CD4-positive, alpha-beta T cell treated with Interleukin-17A for 4 hours (primary cell): ENCODE results near the gene SORL1.

Experiments
- DNase-seq: peaks from one replicate; pipeline ENCODE4 v3.0.0-alpha.2; 2020; ENCODE audit warnings: mixed read lengths

The SORL1 gene

DNA sequence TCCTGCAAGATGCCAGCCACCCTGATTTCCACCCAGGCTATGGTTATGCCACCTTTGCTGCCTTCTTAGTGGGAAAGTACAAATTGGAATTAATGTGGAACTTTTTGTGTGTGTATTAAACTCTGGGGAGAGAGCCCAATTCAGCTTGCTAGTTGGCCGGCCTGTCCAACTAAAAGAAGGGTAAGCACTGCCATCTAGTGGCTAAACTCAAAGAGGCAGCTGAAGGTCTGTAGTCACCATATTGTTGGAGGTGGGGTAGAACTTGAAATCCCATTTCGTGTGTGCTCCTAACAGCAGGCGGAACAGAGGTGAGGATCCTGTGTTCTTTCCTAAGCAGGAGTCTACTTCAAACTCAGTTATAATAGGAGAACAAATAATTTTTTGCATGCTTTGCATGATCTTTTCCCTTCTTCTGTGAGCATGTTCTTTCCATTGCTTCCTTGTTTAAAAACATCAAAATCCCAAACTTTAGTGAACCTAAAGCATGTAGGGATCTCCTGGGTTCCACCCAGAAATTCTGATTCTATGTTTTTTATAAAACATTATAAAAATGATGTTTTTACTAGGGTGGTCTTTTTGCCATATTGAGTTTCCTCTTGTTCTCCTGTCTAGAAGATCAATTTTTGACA, 139.4 kb downstream of the SORL1 start:
- peak; percentile 76 for DNase-seq

DNA sequence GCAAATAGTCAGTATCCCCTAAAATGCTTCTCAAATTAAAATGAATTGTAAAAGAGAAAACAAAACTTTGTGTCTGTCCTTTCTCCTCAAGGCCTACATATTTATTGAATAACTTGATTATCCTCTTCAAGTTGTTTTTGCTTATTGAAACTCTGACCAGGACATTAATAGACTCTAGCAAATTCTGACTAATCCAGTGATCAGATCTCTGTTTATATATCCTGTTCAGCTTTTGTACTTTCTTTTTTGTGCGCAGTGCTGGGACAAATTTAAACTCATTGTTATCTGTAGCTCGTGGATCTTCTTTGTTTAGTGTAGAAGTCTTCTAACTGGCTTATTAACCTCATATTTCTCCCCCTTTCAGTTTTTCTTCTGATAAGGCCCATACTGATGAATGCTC, 140.6 kb downstream of the SORL1 start:
- no peak for DNase-seq

- DNase-seq: no peak
Observed at GRCh38 chr11:121595717-121596161, 143.6 kb downstream of the SORL1 start.

DNA sequence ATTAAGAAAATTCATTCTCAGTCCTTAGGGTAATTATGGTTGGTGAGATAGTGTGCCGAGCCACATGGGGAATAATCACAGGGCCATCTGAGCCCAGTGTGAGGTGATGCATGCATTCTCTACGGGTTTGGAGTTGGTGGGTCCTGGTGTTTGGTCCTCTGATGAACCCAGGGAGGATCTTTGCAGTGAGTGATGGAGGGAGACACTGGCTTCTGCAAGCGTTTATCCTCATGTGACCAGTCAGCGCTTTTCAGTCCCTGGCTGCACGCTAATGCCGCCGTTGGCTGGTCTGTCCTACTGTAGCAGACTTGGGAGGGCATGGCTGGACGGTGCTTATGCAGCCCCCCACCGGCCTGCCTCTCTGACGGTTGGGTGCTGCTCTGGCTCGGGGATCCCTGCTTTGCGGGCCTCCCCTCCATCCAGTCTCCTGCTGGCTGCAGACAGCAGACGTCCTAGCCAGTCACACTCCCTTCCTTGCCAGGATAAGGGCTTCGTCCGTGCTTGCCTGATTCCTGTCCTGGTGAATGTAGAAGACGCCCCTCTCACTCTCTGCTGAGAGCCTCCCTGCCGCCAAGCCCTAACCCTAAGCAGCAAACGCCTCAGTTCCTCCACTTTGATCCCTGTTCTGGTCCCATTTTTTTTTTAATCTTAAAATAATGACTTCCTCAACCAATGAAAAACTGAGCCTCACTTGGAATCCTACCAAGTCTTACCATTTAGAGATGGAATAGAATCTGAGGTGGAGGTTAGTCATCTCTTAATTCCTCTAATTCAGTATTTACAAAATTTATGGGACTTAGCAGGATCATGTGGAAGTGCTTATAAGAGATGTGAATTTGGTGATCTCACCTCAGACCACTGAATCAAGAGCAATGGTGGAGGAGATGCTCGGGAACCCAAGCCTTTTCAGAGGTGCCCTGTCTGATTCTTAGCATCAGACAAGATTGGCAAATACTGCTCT, 144.4 kb downstream of the SORL1 start:
- DNase-seq: no peak

DNA sequence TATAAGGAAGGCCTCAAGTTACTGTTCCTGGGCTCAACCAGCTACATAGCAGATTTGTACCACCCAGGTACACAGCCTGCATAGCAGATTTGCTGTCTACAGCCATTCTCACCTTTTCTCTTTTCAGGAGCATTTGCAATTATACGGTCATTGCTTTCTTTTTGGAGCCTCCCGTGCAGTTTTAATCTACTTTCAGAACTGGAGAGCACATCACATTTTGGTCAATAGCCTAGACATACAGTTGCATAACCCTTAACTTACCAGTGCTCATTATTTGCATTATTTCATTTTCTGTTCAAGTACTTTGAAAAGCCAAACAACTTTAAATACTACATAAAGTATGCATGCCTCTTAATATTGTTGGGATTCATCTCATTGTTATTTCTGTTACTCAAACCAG, 151.2 kb downstream of the SORL1 start:
- DNase-seq: no peak

GRCh38 chr11:121604152-121604551, 152.0 kb downstream of the SORL1 start:
- DNase-seq: no peak

DNA sequence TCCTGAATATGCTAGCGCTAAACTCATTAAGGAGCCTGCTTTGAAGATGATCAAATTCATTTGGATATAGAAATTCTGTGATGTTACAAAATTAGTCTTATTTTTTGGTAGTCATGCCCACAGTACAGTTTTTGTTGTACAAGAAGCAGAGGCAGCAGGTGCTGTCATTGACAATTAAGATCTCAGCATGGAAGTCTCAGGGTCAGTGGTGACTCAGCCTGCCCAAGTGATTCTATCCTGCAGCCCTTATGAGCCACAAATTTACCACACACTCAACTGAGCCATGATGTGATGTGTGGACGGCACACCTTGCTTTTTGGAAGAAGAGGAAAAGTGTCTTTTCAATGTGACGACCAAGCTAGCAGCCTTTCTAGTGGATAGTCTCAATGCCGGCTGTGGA, 154.2 kb downstream of the SORL1 start:
- DNase-seq: no peak

DNA sequence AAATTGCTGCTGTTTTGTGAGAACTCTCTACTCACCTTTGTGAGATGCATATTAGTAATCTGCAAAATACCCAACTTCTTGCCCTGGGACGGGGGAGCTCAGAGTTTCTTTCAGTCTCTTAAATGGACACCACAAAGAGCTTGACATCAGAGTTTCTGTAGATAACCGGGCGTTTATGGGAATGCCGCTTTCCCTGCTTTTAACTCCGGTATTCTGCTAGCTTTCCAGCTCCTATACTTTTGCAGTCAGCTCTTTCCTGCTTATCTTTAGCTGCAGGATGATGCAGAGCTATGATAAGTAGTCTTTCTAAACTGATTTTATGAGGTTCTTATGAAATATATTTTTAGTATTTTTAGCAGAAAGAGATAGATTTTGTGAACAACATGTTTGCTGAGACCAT, 155.2 kb downstream of the SORL1 start:
- no peak for DNase-seq

DNA sequence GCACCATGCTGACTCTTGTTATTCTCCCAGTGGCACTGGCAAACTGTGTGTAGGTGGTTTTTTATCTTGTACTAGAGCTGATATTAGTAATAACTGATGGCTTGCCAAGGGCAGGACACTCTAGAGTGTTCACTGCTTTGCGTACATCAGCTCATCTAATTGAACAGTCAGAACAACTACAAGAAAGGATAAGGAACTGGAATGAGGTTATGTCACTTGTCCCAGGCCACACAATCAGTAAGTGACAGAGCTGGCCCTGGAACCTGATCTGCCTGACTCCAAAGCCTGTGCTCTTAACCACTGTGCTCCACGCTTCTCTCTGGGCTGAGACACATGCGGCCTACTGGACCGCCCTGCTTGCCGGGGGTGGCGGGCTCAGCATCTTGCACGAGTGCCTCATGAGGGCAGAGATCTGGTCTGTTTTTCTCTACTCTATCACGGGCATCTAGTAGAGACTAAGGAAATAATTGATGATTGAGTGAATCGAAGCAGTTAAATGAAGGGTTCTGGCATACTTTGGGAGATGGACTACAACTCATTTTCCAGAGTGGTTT, 156.5 kb downstream of the SORL1 start:
- DNase-seq: no peak

DNA sequence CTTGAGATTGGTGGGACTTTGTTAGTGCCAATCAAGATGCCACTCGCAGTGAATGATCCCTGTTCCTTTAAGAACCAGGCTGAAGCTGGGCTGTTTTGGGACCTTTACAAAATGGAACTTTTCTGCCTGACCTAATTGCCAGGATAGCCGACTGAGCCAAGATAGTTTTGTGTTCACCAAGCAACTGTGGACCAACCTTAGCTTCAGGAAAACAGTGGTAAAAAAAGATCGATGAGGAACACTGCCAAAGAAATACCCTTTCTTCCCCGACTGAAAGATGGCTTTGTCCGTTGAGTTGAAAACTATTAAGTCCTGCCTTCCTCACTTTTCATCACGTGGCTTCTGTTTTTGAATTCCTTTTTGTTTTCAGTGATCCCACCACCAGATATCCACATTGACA, 158.6 kb downstream of the SORL1 start:
- DNase-seq: no peak

DNA sequence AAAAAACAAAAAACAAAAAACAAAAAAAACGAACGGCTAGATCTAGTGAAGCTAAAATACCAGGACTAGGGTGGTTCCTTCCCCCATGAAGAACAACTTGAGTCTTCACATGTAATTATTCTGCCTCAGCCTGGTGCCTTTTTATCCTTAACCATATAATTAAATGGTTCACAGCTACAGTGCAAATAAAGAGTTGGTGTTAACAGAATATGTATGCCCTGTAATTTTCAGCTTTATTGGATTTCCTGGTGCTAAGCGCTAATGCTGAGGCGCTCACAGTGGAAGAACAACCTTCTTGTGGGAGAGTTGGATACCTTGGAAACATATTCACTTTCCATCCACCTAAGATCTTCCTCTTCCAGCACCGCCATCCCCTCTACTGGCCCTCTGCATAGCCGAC, 159.1 kb downstream of the SORL1 start:
- DNase-seq: no peak

DNA sequence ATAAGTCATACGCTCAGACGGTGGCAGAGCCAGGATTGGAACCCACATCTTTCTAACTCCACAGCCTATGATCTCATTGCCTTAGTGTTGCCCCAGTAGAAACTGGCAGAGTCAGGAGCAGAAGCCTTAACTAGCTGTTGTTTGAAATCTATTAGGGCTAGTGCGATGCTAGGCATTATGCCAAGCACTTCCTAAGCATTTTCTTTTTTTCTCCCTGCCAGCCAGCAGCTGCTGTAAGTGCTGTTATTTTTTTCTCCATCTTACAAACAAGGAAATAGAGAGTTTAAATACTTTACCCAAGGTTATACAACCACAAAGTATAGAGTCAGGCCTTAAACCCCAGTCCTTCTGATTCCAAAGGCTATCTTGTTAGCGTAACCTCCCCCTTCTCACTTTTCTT, 161.6 kb downstream of the SORL1 start:
- no peak for DNase-seq

- DNase-seq: no peak
Observed at GRCh38 chr11:121614636-121615240, 162.6 kb downstream of the SORL1 start.

- no peak for DNase-seq
Observed at GRCh38 chr11:121615501-121615900, 163.4 kb downstream of the SORL1 start.

GRCh38 chr11:121618516-121618915, 166.4 kb downstream of the SORL1 start:
- DNase-seq: no peak

- DNase-seq: no peak
Observed at GRCh38 chr11:121625777-121626506, 173.8 kb downstream of the SORL1 start.

- no peak for DNase-seq
Observed at GRCh38 chr11:121626507-121626875, 174.4 kb downstream of the SORL1 start.

GRCh38 chr11:121626980-121627379, 174.9 kb downstream of the SORL1 start:
- DNase-seq: no peak

DNA sequence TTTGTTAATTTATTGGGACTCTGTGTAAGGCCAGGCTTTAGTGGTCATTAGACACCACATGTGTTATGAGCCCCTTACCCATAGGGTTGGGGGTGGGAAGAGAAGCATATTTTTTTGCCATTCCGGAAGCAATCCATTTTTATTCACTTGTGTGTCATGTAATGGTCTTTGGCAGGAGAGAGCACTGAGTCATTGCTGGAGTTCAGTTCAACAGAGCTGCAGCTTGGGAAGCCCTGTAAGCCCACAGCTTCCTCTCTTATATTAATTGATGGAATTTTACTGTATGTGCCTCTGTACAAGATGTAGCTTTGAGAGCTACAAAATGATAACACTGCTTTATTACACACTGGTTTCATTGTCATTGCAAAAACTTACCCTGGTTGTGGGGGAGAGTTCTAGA, 177.9 kb downstream of the SORL1 start:
- no peak for DNase-seq

GRCh38 chr11:121631456-121631855, 179.3 kb downstream of the SORL1 start:
- no peak for DNase-seq

DNA sequence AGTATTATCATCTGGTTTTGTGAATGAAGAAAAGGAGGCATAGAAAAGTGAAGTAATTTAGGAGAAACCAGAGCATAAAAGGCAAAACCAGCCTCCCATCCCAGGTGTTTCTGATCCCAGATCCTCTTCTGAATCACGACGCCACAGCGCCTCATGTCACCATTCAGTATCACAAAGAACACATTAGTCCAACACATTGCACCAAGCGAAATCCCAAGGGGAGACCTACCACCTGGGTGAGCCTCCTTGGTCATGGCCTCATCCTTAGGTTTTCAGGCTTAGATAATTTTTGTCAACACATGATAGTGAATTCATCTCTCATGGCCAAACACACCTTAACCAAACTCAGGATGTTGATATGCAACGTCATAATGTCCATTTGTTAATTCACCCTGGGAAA, 182.2 kb downstream of the SORL1 start:
- DNase-seq: no peak

DNA sequence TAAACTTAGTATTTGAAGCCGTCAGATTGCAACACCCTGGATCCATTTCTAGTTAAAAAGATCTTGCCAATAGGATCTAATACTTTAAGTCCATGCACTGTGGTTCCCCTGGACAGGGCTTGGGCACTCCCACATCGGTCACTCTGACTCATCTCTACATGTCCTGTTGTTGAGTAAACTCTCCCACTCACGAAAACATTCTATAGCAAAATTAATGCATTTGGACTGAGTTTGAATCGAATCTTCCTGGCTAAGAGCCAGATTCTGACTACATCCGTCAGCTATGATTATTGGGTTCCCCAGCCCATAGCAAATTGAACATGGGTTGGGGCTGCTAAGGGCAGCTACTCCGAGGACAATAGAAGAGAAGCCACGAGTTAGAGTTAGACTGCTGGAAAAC, 182.8 kb downstream of the SORL1 start:
- no peak for DNase-seq
